Neural progenitor cell (in vitro differentiated cells): Measurements from ENCODE around the gene GXYLT2. TPM values are rescaled to one million over a fixed set of nuclear protein-coding genes. Genes with fewer than 3 reads are reported as not detected.
A peak's percentile ranks its signal among the peaks of the same experiment; 100 is the strongest.

Experiments
- DNase-seq: peaks from one replicate; pipeline ENCODE4 v3.0.0-alpha.2; 2016; ENCODE audit warnings: low spot score
- H2AFZ ChIP-seq: fragments of 200-600 bp; sonication (generic); replicated peaks from 2 replicates; pipeline ENCODE4 v1.6.1; 2016; ENCODE audit warnings: antibody characterized with exemption
- H3F3A ChIP-seq: fragments of 200-600 bp; sonication (generic); 2 replicates; pipeline ENCODE4 v1.6.1; 2016; ENCODE audit warnings: antibody characterized with exemption, low read depth
- H3K27ac ChIP-seq: fragments of 200-600 bp; sonication (generic); 2 replicates; pipeline ENCODE4 v1.5.1; 2016; ENCODE audit warnings: mild to moderate bottlenecking
- H3K27me3 ChIP-seq: fragments of 200-600 bp; sonication (generic); 2 replicates; pipeline ENCODE4 v1.6.1; 2016; ENCODE audit warnings: mild to moderate bottlenecking, moderate library complexity
- H3K36me3 ChIP-seq: fragments of 200-600 bp; sonication (generic); 2 replicates; pipeline ENCODE4 v1.5.1; 2016
- H3K4me1 ChIP-seq: fragments of 200-600 bp; sonication (generic); 2 replicates; pipeline ENCODE4 v1.6.1; 2016; ENCODE audit warnings: mixed run types
- H3K4me2 ChIP-seq: fragments of 200-600 bp; sonication (generic); 2 replicates; pipeline ENCODE4 v1.6.1; 2016
- H3K4me3 ChIP-seq: fragments of 200-600 bp; sonication (generic); 2 replicates; pipeline ENCODE4 v1.5.1; 2016
- H3K79me2 ChIP-seq: fragments of 200-600 bp; sonication (generic); 2 replicates; pipeline ENCODE4 v1.6.1; 2016; ENCODE audit warnings: low read depth
- H3K9ac ChIP-seq: fragments of 200-600 bp; sonication (generic); 2 replicates; pipeline ENCODE4 v1.6.1; 2016
- H3K9me3 ChIP-seq: fragments of 200-600 bp; sonication (generic); 2 replicates; pipeline ENCODE4 v1.5.1; 2016; ENCODE audit warnings: low read depth
- H4K20me1 ChIP-seq: fragments of 200-600 bp; sonication (generic); 2 replicates; pipeline ENCODE4 v1.6.1; 2016; ENCODE audit warnings: low read depth
- H3K27ac Mint-ChIP-seq: 3 replicates; pipeline ENCODE4 v1.8.0; 2021; ENCODE audit warnings: mixed read lengths
- H3K27me3 Mint-ChIP-seq: 2 replicates; pipeline ENCODE4 v1.8.0; 2022; ENCODE audit warnings: low read depth, mild to moderate bottlenecking, inconsistent platforms, moderate library complexity, mixed read lengths; ENCODE audit not compliant: insufficient read depth
- H3K36me3 Mint-ChIP-seq: 3 replicates; pipeline ENCODE4 v1.8.0; 2021; ENCODE audit warnings: mixed read lengths
- H3K4me1 Mint-ChIP-seq: 3 replicates; pipeline ENCODE4 v1.8.0; 2021; ENCODE audit warnings: mixed read lengths
- H3K4me3 Mint-ChIP-seq: 3 replicates; pipeline ENCODE4 v1.8.0; 2021; ENCODE audit warnings: mild to moderate bottlenecking, moderate library complexity, mixed read lengths
- H3K9me3 Mint-ChIP-seq: 3 replicates; pipeline ENCODE4 v1.8.0; 2020; ENCODE audit warnings: mixed read lengths
- CTCF ChIP-seq: fragments of 200-600 bp; sonication (generic); IDR thresholded peaks from 2 replicates; pipeline ENCODE4 v1.5.1; 2017; ENCODE audit warnings: antibody characterized with exemption, mild to moderate bottlenecking
- EZH2 ChIP-seq: fragments of 200-600 bp; sonication (generic); IDR thresholded peaks from 2 replicates; pipeline ENCODE4 v1.6.1; 2017; ENCODE audit warnings: antibody characterized with exemption, mild to moderate bottlenecking, moderate library complexity
- EZH2phosphoT487 ChIP-seq: fragments of 200-600 bp; sonication (generic); IDR thresholded peaks from 2 replicates; pipeline ENCODE4 v1.6.1; 2017; ENCODE audit warnings: antibody characterized with exemption
- total RNA-seq: library from RNA; depleted of rRNA; stranded (reverse); fragments of >200 nt; gene quantifications from 2 replicates; pipeline ENCODE4 v1.2.3, GENCODE V29; 2015; ENCODE audit warnings: low replicate concordance

Gene GXYLT2
- total RNA-seq, 1 donor from 2014 or later: 3.6 TPM

GRCh38 chr3:72995337-72995736 is 107.5 kb downstream of the GXYLT2 start:
- DNase-seq: no peak
- Histone ChIP-seq H3K79me2 (peaks cover 4% of the 10 kb centered on the region), H3F3A (peaks cover 20% of the 10 kb centered on the region), H3K9ac (no peak overlapping the region), H3K36me3 (peaks cover 24% of the 10 kb centered on the region), H2AFZ (no peak overlapping the region), H3K4me3 (no peak overlapping the region), H3K4me2 (no peak overlapping the region), H3K9me3 (no peaks in the 10 kb centered on the region), H4K20me1 (peaks cover 31% of the 10 kb centered on the region), H3K27me3 (no peaks in the 10 kb centered on the region), H3K4me1 (peaks cover 22% of the 10 kb centered on the region), H3K27ac (no peak overlapping the region)
- Mint-ChIP-seq H3K9me3 (no peaks in the 10 kb centered on the region), H3K4me1 (peaks cover 28% of the 10 kb centered on the region), H3K27me3 (peaks cover 6% of the 10 kb centered on the region), H3K27ac (no peak overlapping the region), H3K36me3 (peaks cover 7% of the 10 kb centered on the region), H3K4me3 (peak overlapping the region; percentile 64)
- TF ChIP-seq CTCF: no peak
- TF ChIP-seq EZH2phosphoT487: no peak
- TF ChIP-seq EZH2: no peak

GRCh38 chr3:72996121-72996472 is 108.3 kb downstream of the GXYLT2 start:
- peak overlapping the region; percentile 97 for H2AFZ ChIP-seq
- no peak for DNase-seq
- Mint-ChIP-seq H3K4me1 (peaks cover 33% of the 10 kb centered on the region), H3K27me3 (peaks cover 6% of the 10 kb centered on the region), H3K36me3 (peaks cover 13% of the 10 kb centered on the region), H3K9me3 (no peaks in the 10 kb centered on the region), H3K4me3 (peak overlapping the region; percentile 94), H3K27ac (peak overlapping the region; percentile 88)
- H3K36me3 ChIP-seq: peaks cover 31% of the 10 kb centered on the region
- no peaks in the 10 kb centered on the region for H3K27me3 ChIP-seq
- peak overlapping the region; percentile 64 for H3K4me2 ChIP-seq
- no peak overlapping the region for H3K9ac ChIP-seq
- H3K27ac ChIP-seq: peak overlapping the region; percentile 96
- H3K79me2 ChIP-seq: peaks cover 4% of the 10 kb centered on the region
- peaks cover 24% of the 10 kb centered on the region for H3K4me1 ChIP-seq
- no peak for TF ChIP-seq EZH2
- TF ChIP-seq EZH2phosphoT487: no peak
- no peak for TF ChIP-seq CTCF
- H3K4me3 ChIP-seq: peak overlapping the region; percentile 87
- peaks cover 20% of the 10 kb centered on the region for H3F3A ChIP-seq
- no peaks in the 10 kb centered on the region for H3K9me3 ChIP-seq
- peaks cover 38% of the 10 kb centered on the region for H4K20me1 ChIP-seq

GRCh38 chr3:72996473-72997333 is 108.9 kb downstream of the GXYLT2 start, which contains the start of gene PPP4R2:
TSS of gene PPP4R2 (plus strand) at chr3:72996811. CDS start at chr3:72997038, 227 bp downstream.
- no peak for TF ChIP-seq EZH2phosphoT487
- TF ChIP-seq CTCF: no peak
- no peak for TF ChIP-seq EZH2
- H3K27ac Mint-ChIP-seq: peak within 1 kb of the TSS; percentile 88
- H3K36me3 Mint-ChIP-seq: peaks cover 14% of the 10 kb centered on the region
- Histone ChIP-seq H3K4me2 (peak within 1 kb of the TSS; percentile 100), H3K9me3 (no peaks in the 10 kb centered on the region), H3K27me3 (no peaks in the 10 kb centered on the region), H3K4me3 (peak within 1 kb of the TSS; percentile 87), H3F3A (peaks cover 20% of the 10 kb centered on the region), H3K9ac (peak within 1 kb of the TSS; percentile 93), H3K27ac (peak within 1 kb of the TSS; percentile 96), H4K20me1 (peaks cover 44% of the 10 kb centered on the region), H3K79me2 (peaks cover 4% of the 10 kb centered on the region), H2AFZ (peak within 1 kb of the TSS; percentile 97), H3K36me3 (peaks cover 31% of the 10 kb centered on the region), H3K4me1 (peaks cover 29% of the 10 kb centered on the region)
- H3K4me3 Mint-ChIP-seq: peak within 1 kb of the TSS; percentile 94
- H3K9me3 Mint-ChIP-seq: no peaks in the 10 kb centered on the region
- peaks cover 6% of the 10 kb centered on the region for H3K27me3 Mint-ChIP-seq
- H3K4me1 Mint-ChIP-seq: peaks cover 33% of the 10 kb centered on the region
- peak; percentile 95 for DNase-seq
